GM08714 (cell line): ENCODE measurements around the gene FGF6.
"Not testable (repeated sequence)": the region's sequence is repeated elsewhere in the genome, so short reads cannot be mapped to it uniquely, and the experiment has no call there.

Source experiments
- H3K4me3 ChIP-seq: fragments of 200-500 bp; sonication (Bioruptor generic); 2 replicates; pipeline ENCODE4 v1.5.1; 2014; ENCODE audit warnings: mild to moderate bottlenecking, low read length, inconsistent platforms
- ZNF274 ChIP-seq: IDR thresholded peaks from 2 replicates; pipeline ENCODE4 v1.6.1; 2012; ENCODE audit warnings: mild to moderate bottlenecking, low read depth, low read length

The FGF6 gene, protein sequence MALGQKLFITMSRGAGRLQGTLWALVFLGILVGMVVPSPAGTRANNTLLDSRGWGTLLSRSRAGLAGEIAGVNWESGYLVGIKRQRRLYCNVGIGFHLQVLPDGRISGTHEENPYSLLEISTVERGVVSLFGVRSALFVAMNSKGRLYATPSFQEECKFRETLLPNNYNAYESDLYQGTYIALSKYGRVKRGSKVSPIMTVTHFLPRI

DNA sequence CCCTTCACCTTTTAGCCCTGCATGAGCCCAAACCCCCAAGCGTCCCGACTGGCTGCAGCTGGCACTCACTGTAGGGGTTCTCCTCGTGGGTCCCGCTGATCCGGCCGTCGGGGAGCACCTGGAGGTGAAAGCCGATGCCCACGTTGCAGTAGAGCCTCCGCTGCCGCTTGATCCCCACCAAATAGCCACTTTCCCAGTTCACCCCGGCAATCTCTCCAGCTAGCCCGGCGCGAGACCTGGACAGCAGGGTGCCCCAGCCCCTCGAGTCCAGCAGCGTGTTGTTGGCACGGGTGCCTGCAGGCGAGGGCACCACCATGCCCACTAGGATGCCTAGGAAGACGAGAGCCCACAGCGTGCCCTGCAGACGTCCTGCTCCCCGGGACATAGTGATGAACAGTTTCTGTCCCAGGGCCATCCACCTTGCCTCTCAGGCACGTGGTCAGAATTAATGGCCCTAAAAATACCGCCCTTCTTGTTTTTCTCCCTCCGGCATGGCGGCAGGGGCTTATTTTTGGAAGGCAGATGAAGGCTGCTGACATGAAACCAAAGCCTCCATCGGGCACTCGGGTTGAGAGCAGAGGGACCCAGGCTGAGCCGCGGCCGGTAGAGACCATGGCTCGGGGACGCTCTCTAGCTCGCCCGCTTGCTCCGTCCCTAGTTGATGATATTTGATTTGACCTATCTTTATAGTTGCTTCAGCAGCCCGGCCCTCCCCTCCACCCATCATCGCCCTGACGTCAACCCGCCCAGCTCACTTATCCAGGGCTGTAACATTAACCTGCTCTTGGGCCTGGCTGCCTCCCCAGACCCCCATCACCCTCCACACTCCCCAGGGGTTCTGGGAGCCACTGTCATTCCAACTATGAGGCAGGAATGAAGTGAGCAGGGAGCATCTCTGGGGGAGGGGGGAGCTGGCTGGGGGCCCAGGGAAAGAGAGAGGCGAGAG lies at the start of gene FGF6:
Gene FGF6 (minus strand): TSS at position 660 of the 946 bp plus-strand sequence. CDS start 245 bp downstream, at position 415.
- TF ChIP-seq ZNF274, result no peak
- no peak within 1 kb of the TSS for H3K4me3 ChIP-seq

DNA sequence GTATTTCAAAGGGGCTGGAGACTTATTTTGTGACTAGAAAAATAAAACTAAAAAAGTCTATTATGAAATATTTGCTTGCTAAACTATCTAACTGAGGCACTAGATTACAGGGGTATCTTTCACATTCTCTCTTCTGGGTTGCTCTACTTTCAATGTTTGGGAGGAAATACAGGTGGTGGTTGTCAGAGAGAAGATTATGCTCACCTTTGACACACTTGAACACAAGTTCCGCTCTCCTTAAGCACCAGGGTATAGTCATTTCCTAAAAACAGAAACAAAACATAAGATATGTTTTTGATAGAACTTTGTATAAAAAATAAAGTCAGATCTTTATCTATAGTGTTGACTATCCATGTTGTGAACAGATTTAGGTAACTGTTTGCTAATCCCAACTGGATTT lies 45.4 kb upstream of the FGF6 start:
- H3K4me3 ChIP-seq, result no peak overlapping the region
- no peak for TF ChIP-seq ZNF274

DNA sequence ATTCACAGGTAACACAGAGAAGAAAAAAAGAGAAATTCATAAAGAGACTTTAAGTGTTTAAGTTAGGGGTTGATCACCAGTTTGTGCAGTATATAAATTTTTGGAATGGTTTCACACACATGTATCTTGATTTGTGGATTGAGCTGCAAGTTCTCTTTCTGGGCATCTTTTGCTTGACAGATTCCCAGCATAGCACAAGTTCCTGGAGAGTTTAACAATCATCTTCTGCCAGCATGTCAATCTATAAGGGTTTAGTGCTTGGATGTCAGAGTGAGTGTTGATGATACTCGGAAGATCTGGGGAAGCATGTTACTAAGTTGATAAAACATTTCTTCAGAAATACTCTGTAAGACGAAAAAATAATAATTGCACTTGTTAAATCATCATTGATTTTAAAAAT lies 43.9 kb upstream of the FGF6 start:
- H3K4me3 ChIP-seq, result no peak overlapping the region
- TF ChIP-seq ZNF274, result no peak

DNA sequence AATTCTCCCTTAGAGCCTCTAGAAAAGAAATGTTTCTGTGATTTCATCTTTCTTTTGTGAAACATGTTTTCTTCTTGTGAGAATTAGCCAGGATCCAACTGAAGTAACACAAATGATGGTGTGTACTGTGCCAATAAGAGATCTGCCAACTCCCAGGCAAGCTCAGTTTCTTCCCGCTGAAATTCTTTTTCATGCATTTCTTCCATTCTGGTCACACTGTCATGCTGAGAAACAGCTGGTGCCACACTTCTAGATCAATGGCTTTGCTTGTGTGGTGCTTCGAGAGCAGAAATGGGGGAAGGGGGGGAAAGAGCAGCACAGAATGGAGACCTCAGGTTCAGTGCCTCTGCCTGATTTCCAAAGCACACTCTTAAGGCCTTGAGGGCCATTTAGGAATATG lies 41.4 kb upstream of the FGF6 start:
- H3K4me3 ChIP-seq, result no peak overlapping the region; the same call in 1 of the 2 replicates
- no peak for TF ChIP-seq ZNF274

DNA sequence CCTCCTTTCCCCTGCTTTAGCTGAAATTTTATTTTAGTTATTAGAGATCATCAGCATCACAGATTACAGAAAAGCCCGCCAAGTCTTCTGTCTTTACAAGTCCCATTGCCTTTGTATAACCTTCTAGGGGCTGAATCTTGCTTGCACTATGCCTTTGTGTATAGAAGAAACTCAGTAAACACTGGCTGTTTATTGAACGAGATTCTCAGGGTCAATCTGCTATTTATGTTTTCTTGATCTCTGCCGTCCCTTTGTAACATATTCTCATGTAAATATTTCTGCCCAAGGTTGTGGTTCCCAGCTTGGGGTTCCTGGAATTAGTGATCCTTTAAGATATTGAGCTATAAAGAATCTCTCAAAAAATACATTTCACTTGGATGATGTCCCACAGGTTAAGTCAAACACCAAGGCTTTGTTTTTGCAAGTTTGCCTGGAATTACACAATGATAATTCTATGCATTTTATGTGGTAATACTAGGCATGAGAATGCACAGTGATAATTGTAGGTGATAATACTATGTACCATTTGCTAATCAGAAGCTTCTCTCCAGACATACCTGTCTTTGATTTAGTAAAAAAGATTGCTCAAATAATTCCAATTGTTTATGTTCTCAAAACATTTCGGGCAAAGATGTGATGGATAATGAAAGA lies 40.6 kb upstream of the FGF6 start:
- H3K4me3 ChIP-seq, result no peak overlapping the region
- TF ChIP-seq ZNF274, result no peak

DNA sequence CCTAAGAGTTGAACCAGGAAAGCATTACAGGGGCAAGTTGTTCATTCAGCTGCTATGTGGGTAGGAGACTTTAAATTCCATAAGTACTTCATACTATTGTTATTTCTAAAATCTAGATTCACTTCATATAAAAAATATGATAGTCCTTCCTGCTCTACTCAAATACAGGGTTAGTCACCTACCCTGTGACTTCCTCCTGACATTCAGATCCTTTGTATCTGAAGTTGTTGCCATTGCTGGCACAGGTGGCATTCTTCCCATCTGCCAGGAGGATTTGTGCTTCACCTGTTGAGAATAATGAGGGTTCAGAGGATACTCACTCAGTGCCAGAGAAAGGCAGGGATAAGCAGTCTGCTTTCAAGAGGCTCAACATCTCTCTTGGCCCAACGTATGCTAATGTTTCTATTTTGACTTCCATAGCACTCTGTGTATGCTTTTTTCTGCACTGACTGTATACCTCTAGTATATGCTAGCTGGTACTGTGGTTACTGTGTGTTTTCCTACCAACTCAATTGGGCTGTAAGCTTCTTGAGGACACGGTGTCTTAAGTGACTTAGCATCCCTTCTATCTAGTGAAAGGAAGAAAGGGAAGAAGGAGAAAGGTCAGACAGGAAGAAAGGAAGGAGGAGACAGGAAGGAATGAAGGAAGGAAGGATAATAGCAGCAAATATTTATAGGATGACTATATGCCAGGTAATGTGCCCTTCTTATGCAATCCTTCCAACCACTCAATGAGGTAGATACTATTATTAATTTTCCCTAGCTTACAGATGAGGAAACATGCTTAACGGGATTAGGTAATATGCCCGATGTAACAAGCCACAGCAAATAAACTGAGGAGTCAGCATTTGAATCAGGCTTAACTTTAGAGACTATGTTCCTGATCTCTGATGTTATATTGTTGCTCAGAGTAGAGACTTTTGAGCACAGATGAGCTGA lies 38.5 kb upstream of the FGF6 start:
- H3K4me3 ChIP-seq, result no peak overlapping the region
- TF ChIP-seq ZNF274, result no peak

DNA sequence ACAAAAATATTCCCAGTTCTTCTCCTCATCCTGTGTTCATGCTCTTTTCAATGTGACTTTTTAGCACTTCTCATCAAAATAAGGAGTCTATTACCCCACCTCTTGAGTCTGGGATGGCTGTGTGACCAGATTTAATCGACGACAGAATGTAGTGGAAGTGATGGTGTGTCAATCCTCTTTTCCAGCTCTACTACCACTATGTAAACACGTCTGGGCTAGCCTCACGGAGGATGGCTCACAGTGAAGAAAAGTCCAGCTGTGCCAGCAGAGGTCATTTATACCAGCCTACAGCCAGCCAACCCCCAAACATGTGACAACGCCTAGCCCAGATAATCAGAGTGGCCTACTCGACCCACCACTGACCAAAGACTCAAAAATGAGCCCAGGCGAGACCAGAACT lies 37.3 kb upstream of the FGF6 start:
- TF ChIP-seq ZNF274, result no peak
- no peak overlapping the region for H3K4me3 ChIP-seq

DNA sequence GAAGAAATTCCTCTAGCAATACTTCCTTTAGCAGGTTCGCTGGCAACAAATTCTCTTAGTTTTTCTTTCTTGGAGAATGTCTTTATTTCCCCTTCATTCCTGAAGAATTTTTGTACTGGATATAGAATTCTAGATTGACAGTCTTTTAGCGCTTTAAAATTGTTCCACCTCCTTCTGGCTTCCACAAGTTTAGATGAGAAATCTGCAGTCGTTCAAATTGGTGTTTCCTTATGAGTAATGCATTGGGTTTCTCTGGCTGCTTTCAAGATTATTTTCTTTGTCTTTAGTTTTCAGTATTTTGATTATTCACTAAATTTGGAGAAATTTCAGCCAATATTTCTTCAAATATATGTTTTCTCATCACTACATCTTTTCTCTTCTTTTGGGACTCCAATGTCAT lies 33.3 kb upstream of the FGF6 start:
- no peak for TF ChIP-seq ZNF274
- no peak overlapping the region for H3K4me3 ChIP-seq

DNA sequence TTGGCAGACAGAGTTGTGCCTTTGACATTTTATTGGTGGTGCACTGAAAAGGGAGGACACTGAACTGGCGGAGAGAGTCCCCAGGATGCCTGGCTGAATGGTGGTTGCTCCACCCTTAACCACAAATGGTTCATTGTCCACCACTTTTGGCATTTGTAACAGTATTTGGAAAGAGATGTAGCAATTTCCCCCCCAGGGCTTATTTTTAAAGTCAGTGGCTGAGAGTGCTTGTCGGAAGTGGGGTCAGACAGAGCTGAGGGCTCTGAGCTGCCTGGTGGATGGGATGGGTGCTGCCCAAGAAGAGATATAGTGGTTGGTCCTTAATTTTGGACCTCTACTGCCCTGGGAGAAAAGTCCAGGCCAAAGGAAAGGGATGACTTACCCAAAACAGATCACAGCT lies 31.5 kb upstream of the FGF6 start:
- TF ChIP-seq ZNF274, result no peak
- H3K4me3 ChIP-seq, result no peak overlapping the region

DNA sequence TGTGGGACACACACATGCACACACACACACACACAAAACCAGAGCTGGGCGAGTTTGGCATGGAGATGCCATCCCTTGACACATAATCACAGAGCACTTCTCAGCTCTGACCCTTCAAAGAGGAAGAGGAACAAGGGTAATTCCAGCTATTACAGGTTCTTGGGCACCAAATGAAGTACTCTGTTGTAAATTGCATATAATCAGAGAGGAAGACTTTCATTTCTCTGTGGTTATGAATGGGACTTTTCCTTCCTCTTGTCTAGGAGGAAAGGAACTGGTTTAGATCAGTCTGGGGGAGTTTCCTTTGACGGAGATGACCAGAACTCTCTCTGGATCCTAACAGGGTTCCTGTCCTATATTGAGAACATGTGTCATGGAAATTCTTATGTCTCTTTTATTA lies 26.4 kb upstream of the FGF6 start:
- no peak overlapping the region for H3K4me3 ChIP-seq
- TF ChIP-seq ZNF274, result no peak

DNA sequence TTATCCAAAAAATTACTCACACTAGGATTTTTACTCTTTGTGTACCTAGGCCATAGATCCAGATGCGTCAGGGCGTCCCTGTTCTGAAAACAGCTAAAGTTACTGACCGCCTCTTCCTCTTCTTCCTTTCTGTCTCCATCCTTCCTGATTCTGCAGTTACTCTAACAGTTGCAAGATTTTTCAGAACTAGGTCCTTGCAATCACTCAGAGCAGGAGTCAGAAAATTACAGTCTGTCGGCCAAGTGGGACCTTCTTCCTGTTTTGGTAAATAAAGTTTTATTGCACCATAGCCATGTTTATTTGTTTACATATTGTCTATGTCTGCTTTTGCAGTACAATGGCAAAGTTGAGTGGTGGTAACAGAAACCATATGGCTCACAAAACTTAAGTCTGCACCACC lies 25.6 kb upstream of the FGF6 start:
- H3K4me3 ChIP-seq, result no peak overlapping the region
- TF ChIP-seq ZNF274, result no peak

DNA sequence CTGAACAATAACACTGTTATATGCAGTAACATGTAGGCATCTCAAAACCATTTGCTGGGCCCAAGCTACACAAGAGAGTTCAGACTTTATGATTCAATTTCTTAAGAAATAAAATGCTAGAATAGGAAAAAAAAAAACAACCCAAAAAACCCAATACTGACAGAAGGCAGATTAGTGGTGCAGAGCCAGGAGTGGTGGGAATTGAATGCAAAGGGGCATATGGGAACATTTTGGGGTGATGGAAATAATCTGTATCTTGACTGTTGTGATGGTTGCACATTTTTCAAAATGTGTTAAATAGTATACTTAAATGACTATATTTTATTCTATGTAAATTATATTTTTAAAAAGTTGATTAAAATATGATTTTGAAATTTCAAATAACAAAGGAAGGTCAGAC lies 23.4 kb upstream of the FGF6 start:
- TF ChIP-seq ZNF274, result no peak
- no peak overlapping the region for H3K4me3 ChIP-seq

DNA sequence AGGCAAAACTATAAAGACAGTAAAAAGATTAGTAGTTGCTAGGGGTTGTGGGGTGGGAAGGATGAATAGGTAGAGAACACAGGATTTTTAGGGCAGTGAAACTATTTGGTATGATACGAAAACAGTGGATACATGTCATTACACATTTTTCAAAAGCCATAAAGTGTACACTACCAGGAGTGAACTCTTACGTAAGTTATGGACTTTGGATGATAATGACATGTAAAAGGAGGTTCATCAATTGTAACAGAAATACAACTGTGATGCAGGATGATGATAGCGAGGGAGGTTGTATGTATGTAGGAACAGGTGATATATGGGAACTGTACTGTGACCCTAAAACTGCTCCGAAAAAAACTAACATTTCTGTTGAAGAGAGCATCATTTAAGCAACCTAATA lies 15.1 kb upstream of the FGF6 start:
- no peak overlapping the region for H3K4me3 ChIP-seq
- no peak for TF ChIP-seq ZNF274

DNA sequence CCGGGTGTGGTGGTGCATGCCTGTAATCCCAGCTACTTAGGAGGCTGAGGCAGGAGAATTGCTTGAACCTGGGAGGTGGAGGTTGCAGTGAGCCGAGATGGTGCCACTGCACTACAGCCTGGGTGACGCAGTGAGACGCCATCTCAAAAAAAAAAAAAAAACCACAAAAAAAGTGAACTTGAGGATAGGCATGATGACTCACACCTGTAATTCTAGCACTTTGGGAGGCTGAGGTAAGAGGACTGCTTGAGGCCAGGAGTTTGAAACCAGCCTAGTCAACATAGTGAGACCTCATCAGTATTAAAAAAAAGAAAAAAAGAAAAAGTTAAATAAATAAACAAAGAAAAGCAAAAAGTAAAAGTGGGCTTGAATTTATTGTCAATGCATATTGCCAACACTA lies 10.2 kb upstream of the FGF6 start:
- not testable (repeated sequence) for H3K4me3 ChIP-seq
